SKM-1 treated with dmso at 0.1 percent for 144 hours (cell line): ENCODE data around the gene TDRD10.
A peak's percentile ranks its signal among the peaks of the same experiment; 100 is the strongest.

Experiments
- DNase-seq: peaks from one replicate; lab custom pipeline; 2025; ENCODE audit not compliant: unreplicated experiment; lab: John Stamatoyannopoulos, UW

TDRD10 gene

DNA sequence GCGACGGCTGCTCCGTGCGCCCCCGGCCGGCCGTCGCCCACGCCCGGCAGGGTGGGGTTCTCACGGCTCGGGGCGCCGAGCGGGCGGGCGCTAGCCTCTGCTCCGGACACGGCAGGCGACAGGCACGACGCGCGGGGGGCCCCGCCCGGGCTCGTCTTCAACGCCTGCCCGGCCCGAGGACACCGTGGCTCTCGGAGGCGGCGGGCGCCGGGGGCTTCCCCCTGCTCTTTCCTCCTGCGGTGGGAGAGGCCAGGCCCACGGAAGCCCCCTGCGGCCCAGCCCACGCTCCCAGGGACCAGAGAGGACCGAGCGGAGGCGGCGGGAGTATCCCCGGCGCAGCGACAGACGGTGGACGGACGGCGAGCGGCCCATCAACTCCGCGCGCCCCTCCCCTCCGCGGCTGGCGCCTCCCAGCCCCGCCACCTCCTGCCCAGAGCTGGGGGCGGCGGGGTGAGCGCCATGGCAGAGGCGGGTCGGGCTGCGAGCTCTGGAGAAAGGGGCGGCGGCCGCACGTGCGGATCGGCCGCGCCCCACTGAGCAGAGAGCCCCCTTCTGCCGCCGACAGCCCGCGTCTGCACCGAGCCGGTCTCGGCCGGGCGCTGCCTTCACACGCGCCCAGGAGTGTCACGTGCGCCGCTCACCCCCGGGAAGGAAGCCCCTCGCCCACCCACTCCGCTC, at the start of gene TDRD10, which contains the start of gene SHE:
TSS of gene TDRD10 (plus strand) at position 154 of the 678 bp plus-strand sequence. CDS start 4,685 bp downstream, outside the sequence.
TSS of gene SHE (minus strand) at position 347 of the 678 bp plus-strand sequence. CDS start 386 bp downstream, outside the sequence.
- no peak for DNase-seq

DNA sequence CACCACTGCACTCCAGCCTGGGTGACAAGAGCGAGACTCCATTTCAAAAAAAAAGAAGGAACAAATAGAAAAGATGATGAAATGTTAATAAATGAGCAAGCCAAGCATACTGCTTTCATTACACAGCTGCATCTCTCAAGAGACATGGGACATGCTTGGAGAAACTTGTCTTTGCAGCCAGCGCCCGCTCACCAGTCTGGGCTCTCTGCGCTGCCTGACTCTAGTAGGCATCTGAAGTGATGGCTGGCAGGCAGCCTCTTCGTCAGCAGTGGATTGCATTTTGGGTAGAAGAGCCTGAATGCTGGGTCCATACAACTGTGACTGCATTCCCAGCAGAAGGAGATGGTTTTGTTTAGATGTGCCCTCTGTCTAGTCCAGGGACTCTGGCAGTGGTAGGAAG, 48.9 kb upstream of the TDRD10 start:
- no peak for DNase-seq

DNA sequence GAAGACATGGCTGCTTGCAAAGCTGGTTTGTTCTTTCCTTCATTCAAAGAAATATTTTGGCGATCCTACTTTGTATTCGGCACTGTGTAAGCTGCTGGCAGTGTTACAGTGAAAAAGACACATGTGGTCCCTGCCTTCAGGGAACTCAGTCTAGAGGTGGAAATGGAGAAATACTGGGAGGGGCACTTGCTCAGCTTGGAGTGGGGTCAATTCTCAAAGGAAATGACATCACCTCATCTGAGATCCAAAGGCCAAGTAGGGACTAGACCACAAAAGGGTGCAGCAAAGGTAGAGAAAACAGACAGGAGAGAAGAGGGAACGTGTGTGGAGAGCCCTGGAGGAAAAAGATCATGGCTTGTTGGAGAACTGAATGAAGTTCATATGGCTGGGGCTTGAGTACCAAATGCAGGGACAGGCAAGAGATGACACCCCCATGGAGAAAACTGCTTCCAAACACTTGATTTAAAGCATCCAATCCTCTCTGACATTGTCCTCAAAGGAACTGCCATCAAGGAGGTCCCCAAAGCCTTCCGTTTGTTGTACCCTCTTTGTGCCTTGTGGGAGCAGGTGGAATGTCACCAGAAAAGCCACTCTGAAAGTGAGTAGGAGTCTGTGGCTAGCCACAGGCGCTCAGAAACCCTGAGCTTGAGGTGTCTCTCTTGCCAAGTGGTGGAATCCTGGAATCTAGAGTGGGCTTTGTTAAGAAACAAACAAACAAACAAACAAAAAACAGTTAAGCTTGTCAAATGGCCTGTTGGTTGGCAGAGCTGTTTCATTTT, 48.3 kb upstream of the TDRD10 start:
- DNase-seq, result peak; percentile 81

- peak; percentile 54 for DNase-seq
These were observed 47.5 kb upstream of the TDRD10 start for GRCh38 chr1:154454386-154455120.

DNA sequence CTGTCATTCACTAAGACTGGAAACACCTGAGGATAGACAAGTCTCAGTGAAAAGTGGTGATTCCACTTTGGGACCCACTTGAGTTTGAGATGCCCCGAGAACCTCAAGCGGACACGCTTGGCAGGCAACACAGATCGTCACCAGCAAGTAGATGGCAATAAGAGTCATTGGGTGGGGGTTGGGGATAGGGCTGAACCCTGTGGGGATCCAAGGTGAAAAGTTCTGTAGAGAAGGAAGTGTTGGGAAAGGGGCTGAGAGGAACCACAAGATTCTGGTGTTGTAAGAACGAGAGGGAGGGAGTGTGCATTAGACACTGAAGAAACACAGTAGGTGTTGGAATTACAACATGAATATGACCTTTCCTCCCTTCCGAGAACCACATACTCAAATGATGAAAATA, 45.4 kb upstream of the TDRD10 start:
- DNase-seq, result peak; percentile 100

DNA sequence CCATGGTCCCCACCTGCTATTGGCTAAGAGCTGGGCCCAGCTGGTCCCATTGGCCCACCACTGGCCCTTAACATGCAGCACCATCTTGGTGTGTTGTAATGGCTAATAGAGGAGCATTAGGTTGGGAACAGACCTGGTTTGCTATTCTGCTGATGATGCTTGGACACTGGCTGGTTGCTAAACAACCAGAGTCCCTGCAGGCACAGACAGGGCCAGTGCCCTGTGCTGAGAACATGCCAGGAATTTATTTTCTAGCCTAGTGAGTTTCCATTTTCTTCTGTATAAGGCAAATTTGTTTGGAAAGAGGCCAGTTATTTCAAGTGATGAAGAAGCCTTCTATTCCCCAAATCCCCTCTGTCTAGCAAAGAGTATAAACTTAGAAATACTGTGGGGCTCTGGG, 42.9 kb upstream of the TDRD10 start:
- DNase-seq, result no peak

GRCh38 chr1:154460695-154461260, 41.2 kb upstream of the TDRD10 start:
- no peak for DNase-seq

GRCh38 chr1:154463512-154463990, 38.5 kb upstream of the TDRD10 start:
- DNase-seq, result no peak

DNA sequence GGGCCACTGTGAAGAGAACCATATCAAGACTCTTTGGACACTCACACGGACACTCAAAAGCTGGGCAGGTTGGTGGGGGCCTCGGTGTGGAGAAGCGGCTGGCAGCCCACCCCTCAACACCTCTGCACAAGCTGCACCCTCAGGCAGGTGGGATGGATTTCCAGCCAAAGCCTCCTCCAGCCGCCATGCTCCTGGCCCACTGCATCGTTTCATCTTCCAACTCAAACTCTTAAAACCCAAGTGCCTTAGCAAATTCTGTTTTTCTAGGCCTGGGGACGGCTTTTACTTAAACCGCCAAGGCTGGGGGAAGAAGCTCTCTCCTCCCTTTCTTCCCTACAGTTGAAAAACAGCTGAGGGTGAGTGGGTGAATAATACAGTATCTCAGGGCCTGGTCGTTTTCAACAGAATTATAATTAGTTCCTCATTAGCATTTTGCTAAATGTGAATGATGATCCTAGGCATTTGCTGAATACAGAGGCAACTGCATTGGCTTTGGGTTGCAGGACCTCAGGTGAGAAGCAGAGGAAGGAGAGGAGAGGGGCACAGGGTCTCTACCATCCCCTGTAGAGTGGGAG, 36.3 kb upstream of the TDRD10 start:
- DNase-seq, result no peak

DNA sequence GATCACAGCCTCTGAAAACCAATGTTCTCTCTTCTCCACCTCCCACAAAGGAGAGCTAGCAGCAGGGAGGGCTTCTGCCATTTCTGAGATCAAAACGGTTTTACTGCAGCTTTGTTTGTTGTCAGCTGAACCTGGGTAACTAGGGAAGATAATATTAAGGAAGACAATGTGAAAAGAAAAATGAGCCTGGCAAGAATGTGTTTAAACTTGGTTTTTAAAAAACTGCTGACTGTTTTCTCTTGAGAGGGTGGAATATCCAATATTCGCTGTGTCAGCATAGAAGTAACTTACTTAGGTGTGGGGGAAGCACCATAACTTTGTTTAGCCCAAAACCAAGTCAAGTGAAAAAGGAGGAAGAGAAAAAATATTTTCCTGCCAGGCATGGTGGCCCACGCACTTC, 35.8 kb upstream of the TDRD10 start:
- DNase-seq, result no peak

GRCh38 chr1:154466921-154467417, 35.0 kb upstream of the TDRD10 start:
- DNase-seq, result no peak

GRCh38 chr1:154467434-154468102, 34.5 kb upstream of the TDRD10 start:
- DNase-seq, result no peak

GRCh38 chr1:154468535-154469250, 33.3 kb upstream of the TDRD10 start:
- no peak for DNase-seq

GRCh38 chr1:154469844-154470560, 32.0 kb upstream of the TDRD10 start:
- DNase-seq, result no peak

- no peak for DNase-seq
These were observed 30.7 kb upstream of the TDRD10 start for GRCh38 chr1:154471304-154471703.

GRCh38 chr1:154474802-154475201, 27.2 kb upstream of the TDRD10 start:
- DNase-seq, result peak; percentile 56

DNA sequence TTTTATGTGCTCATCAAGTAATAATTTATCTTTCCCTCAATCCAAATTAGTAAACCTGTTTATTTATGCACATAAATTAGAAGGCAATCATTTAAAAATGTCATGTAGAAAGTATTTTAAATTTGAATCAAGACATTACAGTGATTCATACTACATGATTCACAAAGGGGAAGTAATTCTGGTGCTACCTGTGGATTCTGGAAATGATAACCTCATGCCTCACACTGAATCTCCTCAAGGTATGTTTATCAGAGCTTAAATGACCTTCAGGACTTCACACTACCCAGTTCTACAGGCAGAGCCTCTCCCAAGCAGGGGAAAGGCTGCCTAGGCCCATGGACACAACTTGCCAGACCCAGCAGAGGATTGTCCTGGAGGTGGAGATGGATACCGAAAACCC, 25.2 kb upstream of the TDRD10 start:
- no peak for DNase-seq

GRCh38 chr1:154478013-154478412, 24.0 kb upstream of the TDRD10 start:
- no peak for DNase-seq

GRCh38 chr1:154478639-154479038, 23.4 kb upstream of the TDRD10 start:
- DNase-seq, result peak; percentile 93
